ENCODE results near the gene TRAF2.

DNA sequence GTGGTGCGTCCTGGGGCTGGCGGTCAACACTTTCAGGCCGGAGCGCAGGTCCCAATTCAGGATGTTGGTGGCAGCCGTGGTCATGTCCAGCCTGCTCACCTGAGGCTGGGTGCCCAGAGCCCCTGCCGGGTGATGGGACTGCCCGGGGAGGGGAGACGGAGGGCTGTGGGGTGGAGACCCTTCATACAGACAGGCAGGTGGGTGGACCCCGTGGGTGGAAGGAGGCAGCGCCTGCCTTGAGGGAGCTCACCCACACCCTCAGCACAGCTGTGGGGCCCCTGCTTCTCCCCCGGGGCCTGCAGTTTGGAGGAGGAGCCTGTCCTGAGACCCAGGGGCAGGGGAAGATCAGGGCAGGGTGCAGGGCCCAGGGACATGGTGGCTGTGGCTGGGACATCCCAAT is 84.0 kb downstream of the TRAF2 start:
- TF ChIP-seq, protein P1, sequence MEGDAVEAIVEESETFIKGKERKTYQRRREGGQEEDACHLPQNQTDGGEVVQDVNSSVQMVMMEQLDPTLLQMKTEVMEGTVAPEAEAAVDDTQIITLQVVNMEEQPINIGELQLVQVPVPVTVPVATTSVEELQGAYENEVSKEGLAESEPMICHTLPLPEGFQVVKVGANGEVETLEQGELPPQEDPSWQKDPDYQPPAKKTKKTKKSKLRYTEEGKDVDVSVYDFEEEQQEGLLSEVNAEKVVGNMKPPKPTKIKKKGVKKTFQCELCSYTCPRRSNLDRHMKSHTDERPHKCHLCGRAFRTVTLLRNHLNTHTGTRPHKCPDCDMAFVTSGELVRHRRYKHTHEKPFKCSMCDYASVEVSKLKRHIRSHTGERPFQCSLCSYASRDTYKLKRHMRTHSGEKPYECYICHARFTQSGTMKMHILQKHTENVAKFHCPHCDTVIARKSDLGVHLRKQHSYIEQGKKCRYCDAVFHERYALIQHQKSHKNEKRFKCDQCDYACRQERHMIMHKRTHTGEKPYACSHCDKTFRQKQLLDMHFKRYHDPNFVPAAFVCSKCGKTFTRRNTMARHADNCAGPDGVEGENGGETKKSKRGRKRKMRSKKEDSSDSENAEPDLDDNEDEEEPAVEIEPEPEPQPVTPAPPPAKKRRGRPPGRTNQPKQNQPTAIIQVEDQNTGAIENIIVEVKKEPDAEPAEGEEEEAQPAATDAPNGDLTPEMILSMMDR (IDR thresholded peaks at IDR 0.05) = no peak
- no peak for TF ChIP-seq POLR2AphosphoS5 (IDR thresholded peaks at IDR 0.05)
